Subcutaneous adipose tissue (tissue), 4 donors: ENCODE data around the gene R3HDM1. TPM values are rescaled to one million over a fixed set of nuclear protein-coding genes. Genes with fewer than 3 reads are reported as not detected.

Experiments used
- CTCF ChIP-seq: fragments of 450-650 bp; IDR thresholded peaks from one replicate; pipeline ENCODE4 v1.5.1; 2016; ENCODE audit warnings: low read depth, mild to moderate bottlenecking, control low read depth, antibody characterized with exemption, moderate library complexity
- total RNA-seq, 4 donors: library from RNA; depleted of rRNA; stranded (reverse); fragments of >200 nt; gene quantifications; one replicate each; pipeline ENCODE4 v1.1.0, GENCODE V29; 2016

Gene R3HDM1
- total RNA-seq, 4 donors from 2014 or later = 12.3 to 23.0 (median 18.1) TPM

GRCh38 chr2:135667045-135667444 is 135.8 kb downstream of the R3HDM1 start:
- TF ChIP-seq CTCF = no peak

GRCh38 chr2:135674453-135674852 is 143.2 kb downstream of the R3HDM1 start:
- TF ChIP-seq CTCF = no peak

- TF ChIP-seq CTCF = no peak
Observed at GRCh38 chr2:135676031-135676430, 144.7 kb downstream of the R3HDM1 start.

- TF ChIP-seq CTCF = no peak
Observed at GRCh38 chr2:135679125-135679524, 147.8 kb downstream of the R3HDM1 start.

- TF ChIP-seq CTCF = no peak
Observed at GRCh38 chr2:135685361-135685760, 154.1 kb downstream of the R3HDM1 start.

- TF ChIP-seq CTCF = no peak
Observed at GRCh38 chr2:135688978-135689377, 157.7 kb downstream of the R3HDM1 start.

- no peak for TF ChIP-seq CTCF
Observed at GRCh38 chr2:135689679-135690078, 158.4 kb downstream of the R3HDM1 start.
